Inferior parietal cortex (tissue), 1 donor: ENCODE measurements around the gene FHOD1.

Source experiments
- DNase-seq: peaks from one replicate; pipeline ENCODE4 v3.0.0-alpha.2; 2016; ENCODE audit errors: extremely low spot score

FHOD1 gene

GRCh38 chr16:67277294-67277998 is 30.2 kb upstream of the FHOD1 start:
- DNase-seq = no peak

- DNase-seq = no peak
Observed at GRCh38 chr16:67275321-67275720, 28.0 kb upstream of the FHOD1 start.

GRCh38 chr16:67271446-67271845 is 24.2 kb upstream of the FHOD1 start:
- no peak for DNase-seq

GRCh38 chr16:67270931-67271338 is 23.7 kb upstream of the FHOD1 start:
- no peak for DNase-seq

GRCh38 chr16:67269766-67270165 is 22.5 kb upstream of the FHOD1 start:
- no peak for DNase-seq

- DNase-seq = no peak
Observed at GRCh38 chr16:67268136-67268579, 20.9 kb upstream of the FHOD1 start.

- DNase-seq = no peak
Observed at GRCh38 chr16:67265834-67266233, 18.6 kb upstream of the FHOD1 start.

- DNase-seq = no peak
Observed at GRCh38 chr16:67264866-67265265, 17.6 kb upstream of the FHOD1 start.

- DNase-seq = no peak
Observed at GRCh38 chr16:67264277-67264676, 17.0 kb upstream of the FHOD1 start.

GRCh38 chr16:67263201-67263600 is 15.9 kb upstream of the FHOD1 start:
- no peak for DNase-seq

GRCh38 chr16:67260426-67261063 is 13.3 kb upstream of the FHOD1 start:
- no peak for DNase-seq

- no peak for DNase-seq
Observed at GRCh38 chr16:67259705-67260104, 12.4 kb upstream of the FHOD1 start.

GRCh38 chr16:67258161-67258835 is 11.0 kb upstream of the FHOD1 start:
- no peak for DNase-seq

GRCh38 chr16:67257486-67258160 is 10.3 kb upstream of the FHOD1 start:
- DNase-seq = no peak

GRCh38 chr16:67256701-67257230 is 9.5 kb upstream of the FHOD1 start:
- no peak for DNase-seq

- DNase-seq = no peak
Observed at GRCh38 chr16:67255553-67256221, 8.4 kb upstream of the FHOD1 start.

GRCh38 chr16:67254801-67255552 is 7.7 kb upstream of the FHOD1 start:
- no peak for DNase-seq

GRCh38 chr16:67252609-67253497 is 5.6 kb upstream of the FHOD1 start:
- no peak for DNase-seq

GRCh38 chr16:67250045-67250327 is 2.7 kb upstream of the FHOD1 start:
- no peak for DNase-seq
